Ishikawa (cell line): ENCODE measurements around the gene CDC25C.

Experiments
- CEBPB ChIP-seq: IDR thresholded peaks from 2 replicates; pipeline ENCODE4 v1.6.1; 2012
- CREB1 ChIP-seq: IDR thresholded peaks from 2 replicates; pipeline ENCODE4 v1.6.1; 2012; ENCODE audit warnings: low read depth
- EGR1 ChIP-seq: IDR thresholded peaks from 2 replicates; pipeline ENCODE4 v1.6.1; 2012
- EP300 ChIP-seq: IDR thresholded peaks from 2 replicates; pipeline ENCODE4 v1.6.1; 2012; ENCODE audit warnings: borderline replicate concordance
- FOXM1 ChIP-seq: IDR thresholded peaks from 2 replicates; pipeline ENCODE4 v1.6.1; 2012; ENCODE audit warnings: low read depth, borderline replicate concordance
- NFIC ChIP-seq: IDR thresholded peaks from 2 replicates; pipeline ENCODE4 v1.6.1; 2012
- RAD21 ChIP-seq: IDR thresholded peaks from 2 replicates; pipeline ENCODE4 v1.6.1; 2012; ENCODE audit warnings: low read depth
- TAF1 ChIP-seq: IDR thresholded peaks from 2 replicates; pipeline ENCODE4 v1.6.1; 2012; ENCODE audit warnings: low read depth, mild to moderate bottlenecking
- TCF12 ChIP-seq: IDR thresholded peaks from 2 replicates; pipeline ENCODE4 v1.6.1; 2012; ENCODE audit warnings: low read depth
- TEAD4 ChIP-seq: IDR thresholded peaks from 2 replicates; pipeline ENCODE4 v1.6.1; 2012
- YY1 ChIP-seq: IDR thresholded peaks from 2 replicates; pipeline ENCODE4 v1.6.1; 2012; ENCODE audit warnings: low read depth
- ZBTB7A ChIP-seq: IDR thresholded peaks from 2 replicates; pipeline ENCODE4 v1.6.1; 2012; ENCODE audit warnings: low read depth
- TF ChIP-seq, protein P1 (sequence below): IDR thresholded peaks from 2 replicates; pipeline ENCODE4 v1.6.1; 2012
- TF ChIP-seq, protein P2 (sequence below): IDR thresholded peaks from 2 replicates; pipeline ENCODE4 v1.6.1; 2012
- TF ChIP-seq, protein P3 (sequence below): IDR thresholded peaks from 2 replicates; pipeline ENCODE4 v1.6.1; 2012; ENCODE audit warnings: low read depth, mild to moderate bottlenecking

CDC25C gene

DNA sequence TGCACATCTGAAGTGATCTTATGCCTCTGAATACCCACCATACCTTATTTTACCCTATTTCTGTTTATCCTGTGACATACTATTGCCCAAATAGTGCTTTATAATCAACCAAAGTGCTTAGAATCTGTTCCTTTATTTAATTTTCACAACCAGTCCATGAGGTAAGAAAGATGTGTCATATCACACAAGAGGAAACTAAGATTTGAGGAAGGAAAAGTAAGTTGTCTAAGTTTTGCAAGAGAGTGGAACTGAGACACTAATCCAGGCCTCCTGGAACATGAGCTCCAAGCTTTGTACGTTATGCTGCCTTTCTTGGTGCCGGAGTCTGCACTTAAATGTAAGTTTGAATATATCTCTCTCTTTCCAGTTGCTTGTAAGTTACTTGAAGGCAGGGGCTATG lies 38.1 kb upstream of the CDC25C start:
- TF ChIP-seq RAD21 (no peak), TEAD4 (no peak), FOXM1 (no peak), CEBPB (no peak), TCF12 (no peak), CREB1 (no peak), TAF1 (no peak), YY1 (no peak), NFIC (no peak), ZBTB7A (no peak), EGR1 (no peak), EP300 (no peak)
- TF ChIP-seq, protein P1, sequence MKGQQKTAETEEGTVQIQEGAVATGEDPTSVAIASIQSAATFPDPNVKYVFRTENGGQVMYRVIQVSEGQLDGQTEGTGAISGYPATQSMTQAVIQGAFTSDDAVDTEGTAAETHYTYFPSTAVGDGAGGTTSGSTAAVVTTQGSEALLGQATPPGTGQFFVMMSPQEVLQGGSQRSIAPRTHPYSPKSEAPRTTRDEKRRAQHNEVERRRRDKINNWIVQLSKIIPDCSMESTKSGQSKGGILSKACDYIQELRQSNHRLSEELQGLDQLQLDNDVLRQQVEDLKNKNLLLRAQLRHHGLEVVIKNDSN: no peak
- TF ChIP-seq, protein P2, sequence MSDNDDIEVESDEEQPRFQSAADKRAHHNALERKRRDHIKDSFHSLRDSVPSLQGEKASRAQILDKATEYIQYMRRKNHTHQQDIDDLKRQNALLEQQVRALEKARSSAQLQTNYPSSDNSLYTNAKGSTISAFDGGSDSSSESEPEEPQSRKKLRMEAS: no peak
- TF ChIP-seq, protein P3, sequence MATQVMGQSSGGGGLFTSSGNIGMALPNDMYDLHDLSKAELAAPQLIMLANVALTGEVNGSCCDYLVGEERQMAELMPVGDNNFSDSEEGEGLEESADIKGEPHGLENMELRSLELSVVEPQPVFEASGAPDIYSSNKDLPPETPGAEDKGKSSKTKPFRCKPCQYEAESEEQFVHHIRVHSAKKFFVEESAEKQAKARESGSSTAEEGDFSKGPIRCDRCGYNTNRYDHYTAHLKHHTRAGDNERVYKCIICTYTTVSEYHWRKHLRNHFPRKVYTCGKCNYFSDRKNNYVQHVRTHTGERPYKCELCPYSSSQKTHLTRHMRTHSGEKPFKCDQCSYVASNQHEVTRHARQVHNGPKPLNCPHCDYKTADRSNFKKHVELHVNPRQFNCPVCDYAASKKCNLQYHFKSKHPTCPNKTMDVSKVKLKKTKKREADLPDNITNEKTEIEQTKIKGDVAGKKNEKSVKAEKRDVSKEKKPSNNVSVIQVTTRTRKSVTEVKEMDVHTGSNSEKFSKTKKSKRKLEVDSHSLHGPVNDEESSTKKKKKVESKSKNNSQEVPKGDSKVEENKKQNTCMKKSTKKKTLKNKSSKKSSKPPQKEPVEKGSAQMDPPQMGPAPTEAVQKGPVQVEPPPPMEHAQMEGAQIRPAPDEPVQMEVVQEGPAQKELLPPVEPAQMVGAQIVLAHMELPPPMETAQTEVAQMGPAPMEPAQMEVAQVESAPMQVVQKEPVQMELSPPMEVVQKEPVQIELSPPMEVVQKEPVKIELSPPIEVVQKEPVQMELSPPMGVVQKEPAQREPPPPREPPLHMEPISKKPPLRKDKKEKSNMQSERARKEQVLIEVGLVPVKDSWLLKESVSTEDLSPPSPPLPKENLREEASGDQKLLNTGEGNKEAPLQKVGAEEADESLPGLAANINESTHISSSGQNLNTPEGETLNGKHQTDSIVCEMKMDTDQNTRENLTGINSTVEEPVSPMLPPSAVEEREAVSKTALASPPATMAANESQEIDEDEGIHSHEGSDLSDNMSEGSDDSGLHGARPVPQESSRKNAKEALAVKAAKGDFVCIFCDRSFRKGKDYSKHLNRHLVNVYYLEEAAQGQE: no peak

DNA sequence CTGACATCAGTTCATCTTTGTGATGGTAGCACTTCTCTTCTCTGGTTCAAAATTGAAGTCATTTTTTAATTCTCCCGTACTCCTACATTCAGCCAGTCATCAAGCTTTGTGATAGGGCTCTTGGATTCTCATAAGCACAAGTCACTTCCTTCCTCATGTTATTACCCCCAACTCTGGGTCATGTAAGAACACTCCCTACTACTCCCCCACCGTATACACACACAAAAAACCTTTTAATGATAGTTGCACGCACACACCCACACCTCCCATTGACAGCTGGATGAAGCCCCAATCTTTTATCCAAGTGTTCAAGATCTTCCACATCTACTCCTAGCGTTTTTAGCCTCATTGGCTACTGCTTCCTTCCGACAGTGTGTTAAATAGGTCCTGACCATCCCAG lies 37.7 kb upstream of the CDC25C start:
- no peak for TF ChIP-seq FOXM1
- TF ChIP-seq TEAD4: no peak
- TF ChIP-seq RAD21: no peak
- TF ChIP-seq, protein P3: no peak
- no peak for TF ChIP-seq CEBPB
- no peak for TF ChIP-seq EGR1
- TF ChIP-seq, protein P1: no peak

DNA sequence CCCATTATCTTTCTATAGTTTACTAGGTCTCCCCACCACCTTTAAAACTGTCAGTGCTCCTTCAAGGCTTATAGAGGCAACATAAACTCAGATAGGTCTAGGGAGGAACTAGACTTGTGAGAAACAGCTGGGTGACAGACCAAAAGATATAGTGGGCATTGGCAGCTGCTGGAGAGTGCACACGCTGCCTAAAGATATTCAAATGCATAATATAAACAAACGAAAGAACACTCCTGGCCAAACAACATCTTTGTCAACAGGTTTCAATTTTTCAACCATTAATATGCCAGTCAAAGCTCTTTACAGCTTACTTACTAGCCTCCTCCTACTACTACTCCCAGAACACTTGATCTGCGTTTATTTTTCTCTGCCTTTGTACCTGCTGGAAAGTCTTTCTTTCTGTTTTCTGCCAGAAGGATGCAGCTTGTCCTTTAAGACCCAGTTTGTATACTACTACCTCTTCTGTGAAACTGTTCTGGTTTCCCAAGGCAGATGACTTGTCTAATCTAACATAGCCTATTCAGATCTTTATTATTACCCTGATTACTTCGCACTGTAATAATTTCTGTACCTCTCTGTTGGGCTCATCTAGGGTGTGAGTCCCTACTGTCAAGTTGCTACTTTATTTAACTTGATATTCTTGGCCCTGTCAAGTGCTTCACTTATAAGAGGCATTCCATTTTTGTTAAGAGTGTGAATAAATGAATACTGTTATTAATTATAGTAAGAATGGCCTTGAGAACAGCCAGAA lies 35.2 kb upstream of the CDC25C start:
- TF ChIP-seq CEBPB (no peak), TCF12 (no peak), TEAD4 (no peak)

DNA sequence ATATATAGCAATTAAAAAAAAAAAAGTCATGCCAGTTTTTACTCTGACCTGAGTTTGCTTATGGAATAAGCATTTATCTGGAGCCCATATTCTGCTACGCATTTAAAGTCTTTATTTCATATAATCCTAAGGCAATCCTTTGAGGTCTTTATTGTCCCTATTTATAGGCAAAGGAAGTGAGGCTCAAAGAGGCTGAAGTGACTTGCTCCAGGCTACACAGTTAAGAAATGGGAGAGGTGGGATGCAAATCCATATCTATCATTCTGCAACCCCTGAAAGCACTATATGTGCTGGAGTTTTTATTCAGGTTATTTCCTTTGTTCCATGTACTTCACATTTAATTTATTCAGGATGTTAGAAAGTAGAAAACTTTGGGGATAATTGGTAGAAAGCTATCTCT lies 33.0 kb upstream of the CDC25C start:
- TF ChIP-seq TCF12 (no peak), EGR1 (no peak), FOXM1 (no peak), ZBTB7A (no peak), NFIC (no peak), TEAD4 (no peak), EP300 (no peak), YY1 (no peak), TAF1 (no peak), CEBPB (no peak), CREB1 (no peak), RAD21 (no peak)
- TF ChIP-seq, protein P2: no peak
- TF ChIP-seq, protein P1: no peak
- TF ChIP-seq, protein P3: no peak
